ENCODE data around the gene KCNQ1OT1.

DNA sequence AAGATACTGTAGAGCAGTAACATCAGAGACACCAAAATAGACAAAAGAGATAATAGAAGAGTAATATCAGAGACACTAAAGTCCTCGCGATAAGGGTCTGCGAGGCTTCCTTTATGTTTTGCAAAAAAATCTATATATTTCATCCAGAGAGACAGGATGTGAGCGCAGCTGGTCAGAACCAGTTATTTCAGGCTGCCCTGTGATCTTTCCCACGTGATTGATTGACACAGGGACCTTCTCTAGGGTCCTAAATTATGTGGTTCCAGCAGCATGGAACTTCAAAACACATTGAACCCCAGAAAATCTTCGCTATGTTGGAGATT is 136.9 kb downstream of the KCNQ1OT1 start:
- TF ChIP-seq, protein P1, sequence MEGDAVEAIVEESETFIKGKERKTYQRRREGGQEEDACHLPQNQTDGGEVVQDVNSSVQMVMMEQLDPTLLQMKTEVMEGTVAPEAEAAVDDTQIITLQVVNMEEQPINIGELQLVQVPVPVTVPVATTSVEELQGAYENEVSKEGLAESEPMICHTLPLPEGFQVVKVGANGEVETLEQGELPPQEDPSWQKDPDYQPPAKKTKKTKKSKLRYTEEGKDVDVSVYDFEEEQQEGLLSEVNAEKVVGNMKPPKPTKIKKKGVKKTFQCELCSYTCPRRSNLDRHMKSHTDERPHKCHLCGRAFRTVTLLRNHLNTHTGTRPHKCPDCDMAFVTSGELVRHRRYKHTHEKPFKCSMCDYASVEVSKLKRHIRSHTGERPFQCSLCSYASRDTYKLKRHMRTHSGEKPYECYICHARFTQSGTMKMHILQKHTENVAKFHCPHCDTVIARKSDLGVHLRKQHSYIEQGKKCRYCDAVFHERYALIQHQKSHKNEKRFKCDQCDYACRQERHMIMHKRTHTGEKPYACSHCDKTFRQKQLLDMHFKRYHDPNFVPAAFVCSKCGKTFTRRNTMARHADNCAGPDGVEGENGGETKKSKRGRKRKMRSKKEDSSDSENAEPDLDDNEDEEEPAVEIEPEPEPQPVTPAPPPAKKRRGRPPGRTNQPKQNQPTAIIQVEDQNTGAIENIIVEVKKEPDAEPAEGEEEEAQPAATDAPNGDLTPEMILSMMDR (conservative IDR thresholded peaks at IDR 0.05; ENCODE audit: low read depth, low read length): no peak
- TF ChIP-seq POLR2A (IDR thresholded peaks at IDR 0.05; ENCODE audit: low read depth, low read length) (no peak), CEBPB (IDR thresholded peaks at IDR 0.05; ENCODE audit: low read depth, low read length) (no peak), RFX5 (IDR thresholded peaks at IDR 0.05; ENCODE audit: low read depth, low read length) (no peak)
